ENCODE data around the gene HMGCL.

The HMGCL gene

DNA sequence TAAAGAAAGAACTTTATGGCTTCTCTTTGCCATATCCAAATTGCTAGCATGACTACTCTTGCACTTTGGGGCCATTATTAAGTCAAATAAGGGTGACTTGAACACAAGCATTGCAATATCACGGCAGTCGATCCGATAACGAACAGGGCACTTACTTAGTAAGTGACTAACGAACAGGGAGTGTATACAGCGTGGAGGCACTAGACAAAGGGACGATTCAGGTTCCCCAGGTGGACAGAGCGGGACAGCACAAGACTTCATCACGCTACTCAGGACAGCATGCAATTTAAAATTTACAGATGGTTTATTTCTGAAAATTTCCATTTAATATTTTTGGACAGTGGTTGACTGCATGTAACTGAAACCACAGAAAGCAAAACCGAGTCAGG, 52.4 kb downstream of the HMGCL start:
- DNase-seq: no peak

DNA sequence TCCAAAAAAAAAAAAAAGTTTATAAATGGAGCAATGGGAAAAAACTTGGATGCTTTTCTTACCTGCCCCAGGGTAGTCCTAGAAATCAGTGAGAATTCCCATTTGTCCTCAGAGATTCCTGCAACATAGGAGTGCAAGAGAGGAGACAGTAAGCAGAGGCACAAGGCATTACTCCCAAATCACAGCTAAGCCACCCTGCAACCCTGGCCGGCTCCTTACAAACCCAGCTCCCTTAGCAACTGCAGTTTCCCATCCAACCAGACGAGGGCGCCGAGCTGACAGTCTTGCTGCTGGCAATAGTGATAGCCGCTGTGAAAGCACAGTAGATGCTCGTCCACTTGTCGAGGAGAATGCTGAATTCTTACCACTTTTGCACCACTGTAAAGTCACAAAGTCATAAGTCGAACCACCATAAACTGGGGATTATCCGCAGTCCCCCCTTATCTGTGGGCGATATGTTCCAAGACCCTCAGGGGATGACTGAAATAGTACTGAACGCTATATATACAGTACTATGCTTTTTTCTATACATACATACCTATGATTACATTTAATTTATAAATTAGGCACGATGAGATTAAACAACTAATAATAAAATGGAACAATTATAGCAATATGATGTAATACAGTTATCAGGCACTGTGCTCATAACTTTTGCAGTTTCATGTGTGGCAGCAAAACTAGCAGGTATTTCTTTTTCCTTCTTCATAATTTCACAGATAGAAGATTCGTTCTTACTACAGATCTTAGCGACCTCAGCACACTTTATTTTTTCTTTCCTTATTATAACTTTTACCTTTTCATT, 53.0 kb downstream of the HMGCL start:
- DNase-seq: peak; percentile 91

GRCh38 chr1:23768733-23769132, 56.5 kb downstream of the HMGCL start:
- DNase-seq: no peak

DNA sequence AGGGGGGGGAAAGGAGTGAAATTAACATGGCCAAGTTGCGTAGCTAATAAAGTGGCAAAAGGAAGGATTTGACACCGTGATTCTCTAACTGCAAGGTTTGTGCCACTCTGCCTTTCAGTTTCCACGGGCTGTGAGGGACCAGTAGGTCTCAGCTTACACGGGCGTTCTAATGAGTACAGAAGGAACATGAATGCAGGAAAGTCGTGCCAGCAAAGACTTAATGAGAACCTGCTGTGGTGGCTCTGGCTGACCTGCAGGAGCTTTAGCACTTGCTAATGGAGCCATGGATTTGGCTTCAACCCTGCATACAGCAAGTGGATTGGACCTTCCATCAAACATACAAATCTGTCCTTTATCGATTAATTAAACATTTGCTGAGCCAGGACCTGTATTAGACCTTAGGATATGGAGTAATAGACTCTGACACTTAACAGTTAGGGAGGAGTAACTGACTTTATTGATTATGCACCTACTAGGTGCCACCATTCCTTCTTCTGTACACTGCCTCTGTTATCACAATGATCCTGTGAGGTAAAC, 62.1 kb downstream of the HMGCL start:
- no peak for DNase-seq

DNA sequence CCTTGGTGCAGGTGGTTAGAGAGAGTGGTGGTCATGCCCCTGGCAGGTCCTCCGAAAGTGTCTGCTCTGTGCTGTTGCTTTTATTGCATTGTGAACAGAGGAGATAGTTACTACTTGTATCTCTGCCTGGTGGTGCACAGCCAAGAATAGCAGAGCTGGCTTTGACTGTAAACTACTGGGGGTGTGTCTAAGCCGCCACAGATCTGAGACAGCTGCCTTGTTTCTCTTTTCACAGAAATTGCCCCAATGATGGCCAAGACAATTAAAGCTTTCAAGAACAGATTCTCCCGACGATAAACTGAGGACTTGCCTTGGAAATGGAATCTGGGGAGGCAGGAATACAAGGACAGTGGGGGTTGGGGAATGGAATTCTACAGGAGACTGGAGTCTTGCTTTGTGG, 66.0 kb downstream of the HMGCL start:
- DNase-seq: no peak

DNA sequence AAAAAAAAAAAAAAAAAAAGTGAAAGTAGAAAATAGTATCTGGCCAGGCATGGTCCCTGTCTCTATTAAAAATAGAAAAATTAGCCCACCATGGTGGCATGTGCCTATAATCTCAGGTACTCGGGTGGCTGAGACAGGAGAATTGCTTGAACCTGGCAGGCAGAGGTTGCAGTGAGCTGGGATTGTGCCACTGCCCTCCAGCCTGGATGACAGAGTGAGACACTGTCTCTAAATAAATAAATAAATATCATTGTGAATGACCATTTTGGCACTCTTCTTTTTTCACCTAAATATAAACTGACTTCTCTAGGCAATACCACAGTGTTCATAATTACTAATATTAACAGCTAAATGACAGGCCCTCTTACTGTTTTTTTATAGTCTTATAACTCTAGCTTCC, 67.4 kb downstream of the HMGCL start:
- no peak for DNase-seq

- DNase-seq: no peak
Observed at GRCh38 chr1:23756676-23757075, 68.6 kb downstream of the HMGCL start.

DNA sequence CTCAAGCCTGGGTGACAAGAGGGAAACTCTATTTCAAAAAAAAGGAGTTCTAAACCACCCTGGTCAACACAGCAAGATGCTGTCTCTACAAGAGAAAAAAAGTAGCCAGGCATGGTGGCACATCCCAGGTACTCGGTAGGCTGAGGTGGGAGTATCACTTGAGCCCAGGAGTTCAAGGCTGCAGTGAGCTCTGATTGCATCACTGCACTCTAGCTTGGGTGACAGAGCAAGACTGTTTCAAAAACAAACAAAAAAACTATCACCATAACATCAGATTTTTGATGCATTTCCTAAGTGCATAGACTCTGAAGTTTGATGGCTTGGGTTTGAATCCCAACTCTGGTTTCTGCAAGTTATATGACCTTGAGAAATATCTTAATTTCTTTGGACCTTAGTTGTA, 72.3 kb downstream of the HMGCL start:
- no peak for DNase-seq

Measured in activated CD4-positive, alpha-beta T cell treated with anti-CD3 and anti-CD28 coated beads for 48 hours (primary cell).